Liver (tissue), 9 donors: ENCODE data around the gene ASTN1. TPM values are rescaled to one million over a fixed set of nuclear protein-coding genes. Genes with fewer than 3 reads are reported as not detected.

ENCODE experiments used
- DNase-seq: peaks from one replicate; pipeline ENCODE4 v3.0.0-alpha.2; 2017; ENCODE audit warnings: low spot score
- H3K27ac ChIP-seq, 2 donors: one replicate each; pipeline ENCODE4 v1.7.0; 2013; ENCODE audit warnings: inconsistent platforms in 2 of 2, low read length in 2 of 2, control low read depth in 1 of 2, low read depth in 1 of 2, mild to moderate bottlenecking in 1 of 2
- H3K27me3 ChIP-seq, 4 donors: one replicate each; pipeline versions ENCODE4 v1.6.1 to v1.7.0; 2013; ENCODE audit warnings: low read length in 3 of 4, inconsistent platforms in 1 of 4, mild to moderate bottlenecking in 1 of 4, moderate library complexity in 1 of 4; ENCODE audit not compliant: control insufficient read depth in 4 of 4, insufficient read depth in 4 of 4
- H3K36me3 ChIP-seq, 4 donors: one replicate each; pipeline versions ENCODE4 v1.6.1 to v1.7.0; 2013; ENCODE audit warnings: low read length in 3 of 4, mild to moderate bottlenecking in 3 of 4, low read depth in 1 of 4, moderate library complexity in 1 of 4; ENCODE audit not compliant: control insufficient read depth in 4 of 4, insufficient read depth in 3 of 4
- H3K4me1 ChIP-seq, 4 donors: one replicate each; pipeline versions ENCODE4 v1.6.1 to v1.7.0; 2013; ENCODE audit warnings: low read length in 3 of 4, mild to moderate bottlenecking in 3 of 4, moderate library complexity in 1 of 4; ENCODE audit not compliant: control insufficient read depth in 4 of 4, insufficient read depth in 4 of 4
- H3K4me3 ChIP-seq, 3 donors: one replicate each; pipeline versions ENCODE4 v1.6.1 to v1.7.0; 2013; ENCODE audit warnings: low read length in 3 of 3, control low read depth in 1 of 3, low read depth in 1 of 3, mild to moderate bottlenecking in 1 of 3
- H3K9ac ChIP-seq, 2 donors: one replicate each; pipeline ENCODE4 v1.7.0; 2013; ENCODE audit warnings: low read length in 2 of 2, mild to moderate bottlenecking in 2 of 2, moderate library complexity in 2 of 2, control low read depth in 1 of 2, low read depth in 1 of 2
- H3K9me3 ChIP-seq, 4 donors: one replicate each; pipeline versions ENCODE4 v1.6.1 to v1.7.0; 2013; ENCODE audit warnings: low read length in 3 of 4; ENCODE audit not compliant: control insufficient read depth in 4 of 4
- ATF3 ChIP-seq: IDR thresholded peaks from 2 replicates; pipeline ENCODE4 v1.6.1; 2016; ENCODE audit warnings: antibody characterized with exemption
- CTCF ChIP-seq: fragments of 150-350 bp; IDR thresholded peaks from 2 replicates; pipeline ENCODE4 v1.5.1; 2017; ENCODE audit warnings: improper control_type of control experiment, low read depth, low read length; ENCODE audit not compliant: missing input control
- EGR1 ChIP-seq, 2 donors: IDR thresholded peaks; 2 replicates each; pipeline ENCODE4 v1.6.1; 2016 to 2018; ENCODE audit warnings: antibody characterized with exemption in 2 of 2, low read depth in 2 of 2
- FOXA1 ChIP-seq: IDR thresholded peaks from 2 replicates; pipeline ENCODE4 v1.6.1; 2016; ENCODE audit warnings: antibody characterized with exemption
- FOXA2 ChIP-seq: IDR thresholded peaks from 2 replicates; pipeline ENCODE4 v1.6.1; 2016; ENCODE audit warnings: antibody characterized with exemption
- GABPA ChIP-seq, 2 donors: IDR thresholded peaks in 1 of 2; conservative IDR thresholded peaks in 1 of 2; 2 replicates each; pipeline ENCODE4 v1.6.1; 2016; ENCODE audit warnings: antibody characterized with exemption in 2 of 2, mild to moderate bottlenecking in 1 of 2, moderate library complexity in 1 of 2
- HNF4A ChIP-seq, 2 donors: conservative IDR thresholded peaks; 2 replicates each; pipeline ENCODE4 v1.6.1; 2016; ENCODE audit warnings: antibody characterized with exemption in 2 of 2, mild to moderate bottlenecking in 2 of 2
- MAX ChIP-seq: IDR thresholded peaks from 2 replicates; pipeline ENCODE4 v1.6.1; 2016; ENCODE audit warnings: antibody characterized with exemption
- NR2F2 ChIP-seq: IDR thresholded peaks from 2 replicates; pipeline ENCODE4 v1.6.1; 2016; ENCODE audit warnings: antibody characterized with exemption
- RAD21 ChIP-seq, 2 donors: IDR thresholded peaks; 2 replicates each; pipeline ENCODE4 v1.6.1; 2016; ENCODE audit warnings: antibody characterized with exemption in 2 of 2, mild to moderate bottlenecking in 2 of 2
- SP1 ChIP-seq: IDR thresholded peaks from 2 replicates; pipeline ENCODE4 v1.6.1; 2018; ENCODE audit warnings: antibody characterized with exemption, mild to moderate bottlenecking
- TAF1 ChIP-seq: conservative IDR thresholded peaks from 2 replicates; pipeline ENCODE4 v1.6.1; 2016; ENCODE audit warnings: antibody characterized with exemption, mild to moderate bottlenecking
- YY1 ChIP-seq: IDR thresholded peaks from 2 replicates; pipeline ENCODE4 v1.6.1; 2016; ENCODE audit warnings: antibody characterized with exemption, mild to moderate bottlenecking
- ZBTB33 ChIP-seq: IDR thresholded peaks from 2 replicates; pipeline ENCODE4 v1.6.1; 2016; ENCODE audit warnings: antibody characterized with exemption
- WGBS: extraction: QIAGEN DNeasy Blood & Tissue Kit; methylation state at CpG from one replicate; pipeline ENCODE4 v1.1.7; 2013; 5-methylcytosine and 5-hydroxymethylcytosine counted together
- polyA plus RNA-seq, 2 donors: library from polyadenylated mRNA; stranded (reverse) in 1 of 2; unstranded in 1 of 2; fragments of 200-250 nt in 1 of 2; fragments of >200 nt in 1 of 2; fragmentation: Nextera tagmentation in 1 of 2; extraction: Ambion mirVana in 1 of 2; gene quantifications; one replicate each; pipeline versions ENCODE4 v1.2.1 to v1.2.3, GENCODE V29; 2013 to 2015
- total RNA-seq, 2 donors: library from RNA; depleted of rRNA; stranded (reverse); fragments of >200 nt; gene quantifications; one replicate each; pipeline ENCODE4 v1.2.3, GENCODE V29; 2014
- donor health status: healthy.
- donor health status: healthy.
- donor health status: healthy.
- donor health status: healthy.
- donor health status: healthy.

ASTN1 gene
- total and polyA plus RNA-seq, 4 donors: 0.10 to 0.28 (median 0.18) TPM

- Histone ChIP-seq H3K4me3 (no peak overlapping the region), H3K27me3 (peaks cover 0 to 3% (median 2%) of the 10 kb centered on the region in 4 donors), H3K36me3 (no peaks in the 10 kb centered on the region), H3K9ac (no peak overlapping the region), H3K27ac (no peak overlapping the region), H3K4me1 (no peaks in the 10 kb centered on the region), H3K9me3 (no peaks in the 10 kb centered on the region)
- TF ChIP-seq FOXA1 (no peak), YY1 (no peak), MAX (no peak), CTCF (no peak), HNF4A (conservative IDR thresholded peaks at IDR 0.05) (no peak)
- no peak for DNase-seq
- WGBS: 71% methylated on average over 3 of the region's 3 CpGs
Observed at GRCh38 chr1:177020851-177021589, 143.5 kb downstream of the ASTN1 start.

- Histone ChIP-seq H3K9me3 (no peaks in the 10 kb centered on the region), H3K4me3 (no peak overlapping the region), H3K27me3 (peaks cover 0 to 3% (median 2%) of the 10 kb centered on the region in 4 donors), H3K36me3 (no peaks in the 10 kb centered on the region), H3K4me1 (no peaks in the 10 kb centered on the region), H3K9ac (no peak overlapping the region), H3K27ac (no peak overlapping the region)
- TF ChIP-seq ATF3 (no peak), NR2F2 (no peak), FOXA2 (no peak), GABPA (IDR thresholded peaks at IDR 0.05 in 1 of 2, conservative IDR thresholded peaks at IDR 0.05 in 1 of 2) (no peak), CTCF (no peak), FOXA1 (no peak), TAF1 (no peak), SP1 (no peak), RAD21 (IDR thresholded peaks at IDR 0.05) (no peak), EGR1 (IDR thresholded peaks at IDR 0.05; ENCODE audit: low read depth in 2 of 2) (no peak), HNF4A (conservative IDR thresholded peaks at IDR 0.05) (no peak), YY1 (no peak), ZBTB33 (no peak)
- no peak for DNase-seq
- whole genome bisulfite sequencing: 82% methylated on average over 12 of the region's 12 CpGs
Observed at GRCh38 chr1:177017287-177017852, 147.1 kb downstream of the ASTN1 start.
